Measurements from ENCODE around the gene DENND1B.

Gene DENND1B

DNA sequence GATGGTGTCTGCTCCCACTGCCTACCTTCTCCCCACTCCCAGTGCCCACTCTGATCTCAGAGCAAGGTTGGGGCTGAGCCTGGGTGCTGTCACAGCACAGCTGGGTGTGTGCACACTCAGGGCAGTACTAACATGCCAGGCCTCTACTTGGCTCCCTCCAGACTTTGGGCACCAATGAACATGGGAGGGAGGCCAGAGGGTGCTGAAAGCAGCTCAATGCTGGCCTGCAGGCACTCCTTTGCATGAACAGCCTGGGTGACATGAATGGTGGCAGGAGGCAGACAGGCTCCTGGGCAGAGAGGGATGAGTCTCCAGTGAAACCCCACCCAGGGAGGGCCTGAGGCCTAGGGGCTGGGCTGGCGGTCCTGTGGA is 25.8 kb upstream of the DENND1B start:
- H3K27ac ChIP-seq (ENCODE audit: poor library complexity, severe bottlenecking), result no peak overlapping the region
- no peaks in the 10 kb centered on the region for H3K36me3 ChIP-seq (ENCODE audit: low read depth)
- no peaks in the 10 kb centered on the region for H3K4me1 ChIP-seq (ENCODE audit: insufficient read depth, poor library complexity, severe bottlenecking)
- no peaks in the 10 kb centered on the region for H3K27me3 ChIP-seq (ENCODE audit: insufficient read depth, poor library complexity, severe bottlenecking)
- no peak for TF ChIP-seq CTCF (IDR thresholded peaks at IDR 0.05; ENCODE audit: poor library complexity, severe bottlenecking)
- no peak overlapping the region for H3K4me3 ChIP-seq (ENCODE audit: severe bottlenecking)
- ATAC-seq (ENCODE audit: low read depth), result no peak
- no peak for DNase-seq (ENCODE audit: low spot score)
- peaks cover 5% of the 10 kb centered on the region for H3K9me3 ChIP-seq (ENCODE audit: severe bottlenecking)

DNA sequence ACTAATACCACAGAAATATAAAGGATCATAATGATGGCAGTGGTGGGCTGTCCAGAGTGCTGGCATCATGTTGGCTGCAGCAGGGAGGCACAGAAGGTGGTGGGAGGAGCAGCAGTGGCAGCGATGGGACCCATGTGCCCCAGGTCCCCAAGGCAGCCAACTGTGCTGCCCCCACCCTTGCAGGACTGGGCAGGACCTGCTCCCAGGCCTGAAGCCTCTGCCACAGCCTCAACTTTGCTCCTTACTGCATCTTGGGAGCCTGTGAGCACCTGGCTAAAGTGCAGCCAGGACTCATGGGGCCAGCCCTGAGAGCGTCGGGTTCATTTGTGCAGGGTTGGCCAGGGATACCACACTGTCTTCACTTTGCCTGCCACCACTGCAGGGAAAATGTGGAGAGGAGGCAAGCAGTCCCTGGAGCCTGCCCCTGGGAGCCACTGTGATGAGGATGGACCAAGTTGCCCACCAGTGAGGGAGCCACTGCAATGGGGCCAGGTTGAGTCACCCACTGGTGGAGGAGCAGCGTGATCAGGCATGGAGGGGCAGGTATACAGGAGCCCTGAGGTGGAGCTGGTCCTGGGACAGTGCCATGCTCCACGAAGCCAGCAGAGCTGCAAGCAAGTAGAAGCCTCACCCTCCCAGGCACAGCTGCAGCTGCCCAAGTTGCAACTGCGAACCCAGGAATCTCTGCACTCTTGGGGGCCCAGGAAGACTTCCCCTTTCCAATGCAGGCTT is 25.3 kb upstream of the DENND1B start:
- H3K9me3 ChIP-seq (ENCODE audit: severe bottlenecking), result peaks cover 5% of the 10 kb centered on the region
- no peak for ATAC-seq (ENCODE audit: low read depth)

DNA sequence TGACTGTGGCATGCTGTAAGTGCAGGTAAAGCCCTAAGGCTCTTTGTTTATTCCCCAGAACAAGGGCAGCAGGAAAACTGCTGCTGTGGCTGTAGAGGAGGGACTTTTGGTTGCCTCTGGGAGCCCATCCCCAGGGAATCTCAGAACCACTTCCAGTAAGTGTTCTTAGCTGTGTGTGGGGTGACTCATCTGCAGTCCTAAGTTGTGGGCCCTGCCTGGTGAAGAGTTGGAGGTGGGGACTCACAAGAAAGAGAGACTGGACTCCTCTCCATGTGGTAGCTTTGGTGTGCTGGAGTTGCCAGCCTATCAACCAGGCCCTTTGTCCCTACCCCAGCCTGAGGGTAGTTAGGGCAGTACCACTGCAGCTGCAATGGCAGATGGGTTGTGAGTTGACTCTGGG is 24.0 kb upstream of the DENND1B start:
- no peak overlapping the region for H3K27ac ChIP-seq (ENCODE audit: poor library complexity, severe bottlenecking)

More for the DNA sequence above, 25.3 kb upstream of the DENND1B start:
- H3K27me3 ChIP-seq (ENCODE audit: insufficient read depth, poor library complexity, severe bottlenecking), result no peaks in the 10 kb centered on the region
- H3K36me3 ChIP-seq (ENCODE audit: low read depth), result no peaks in the 10 kb centered on the region
- no peak overlapping the region for H3K4me3 ChIP-seq (ENCODE audit: severe bottlenecking)
- no peak overlapping the region for H3K27ac ChIP-seq (ENCODE audit: poor library complexity, severe bottlenecking)
- no peak for DNase-seq (ENCODE audit: low spot score)
- no peak for TF ChIP-seq CTCF (IDR thresholded peaks at IDR 0.05; ENCODE audit: poor library complexity, severe bottlenecking)
- H3K4me1 ChIP-seq (ENCODE audit: insufficient read depth, poor library complexity, severe bottlenecking), result no peaks in the 10 kb centered on the region

GRCh38 chr1:197798492-197798891 is 23.2 kb upstream of the DENND1B start:
- no peaks in the 10 kb centered on the region for H3K27me3 ChIP-seq (ENCODE audit: insufficient read depth, poor library complexity, severe bottlenecking)
- no peaks in the 10 kb centered on the region for H3K4me1 ChIP-seq (ENCODE audit: insufficient read depth, poor library complexity, severe bottlenecking)
- ATAC-seq (ENCODE audit: low read depth) (no peak), DNase-seq (ENCODE audit: low spot score) (no peak)
- no peaks in the 10 kb centered on the region for H3K36me3 ChIP-seq (ENCODE audit: low read depth)
- H3K4me3 ChIP-seq (ENCODE audit: severe bottlenecking), result no peak overlapping the region
- no peak for TF ChIP-seq CTCF (IDR thresholded peaks at IDR 0.05; ENCODE audit: poor library complexity, severe bottlenecking)
- H3K27ac ChIP-seq (ENCODE audit: poor library complexity, severe bottlenecking), result no peak overlapping the region
- H3K9me3 ChIP-seq (ENCODE audit: severe bottlenecking), result peaks cover 5% of the 10 kb centered on the region

More for the DNA sequence above, 24.0 kb upstream of the DENND1B start:
- no peak for DNase-seq (ENCODE audit: low spot score)
- no peak for TF ChIP-seq CTCF (IDR thresholded peaks at IDR 0.05; ENCODE audit: poor library complexity, severe bottlenecking)
- ATAC-seq (ENCODE audit: low read depth), result peak; percentile 79
- H3K36me3 ChIP-seq (ENCODE audit: low read depth), result no peaks in the 10 kb centered on the region
- H3K4me3 ChIP-seq (ENCODE audit: severe bottlenecking), result no peak overlapping the region
- H3K9me3 ChIP-seq (ENCODE audit: severe bottlenecking), result peaks cover 5% of the 10 kb centered on the region
- no peaks in the 10 kb centered on the region for H3K4me1 ChIP-seq (ENCODE audit: insufficient read depth, poor library complexity, severe bottlenecking)
- H3K27me3 ChIP-seq (ENCODE audit: insufficient read depth, poor library complexity, severe bottlenecking), result no peaks in the 10 kb centered on the region

DNA sequence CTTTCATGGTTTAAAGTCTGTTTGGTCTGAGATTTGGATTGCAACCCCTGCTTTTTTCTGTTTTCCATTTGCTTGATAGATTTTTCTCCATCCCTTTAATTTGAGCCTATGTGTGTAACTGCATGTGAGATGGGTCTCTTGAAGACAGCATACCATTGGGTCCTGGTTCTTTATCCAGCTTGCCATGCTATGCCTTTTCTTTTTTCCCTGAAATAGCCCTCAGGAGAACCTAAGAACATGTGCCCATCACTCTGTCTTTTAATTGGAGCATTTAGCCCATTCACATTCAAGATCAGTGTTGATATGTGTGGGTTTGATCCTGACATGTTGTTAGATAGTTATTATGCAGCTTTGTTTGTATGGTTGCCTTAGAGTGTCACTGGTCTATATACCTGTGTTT is 21.7 kb upstream of the DENND1B start:
- Histone ChIP-seq H3K36me3 (ENCODE audit: low read depth) (no peaks in the 10 kb centered on the region), H3K4me1 (ENCODE audit: insufficient read depth, poor library complexity, severe bottlenecking) (no peaks in the 10 kb centered on the region), H3K4me3 (ENCODE audit: severe bottlenecking) (no peak overlapping the region), H3K27me3 (ENCODE audit: insufficient read depth, poor library complexity, severe bottlenecking) (no peaks in the 10 kb centered on the region), H3K27ac (ENCODE audit: poor library complexity, severe bottlenecking) (no peak overlapping the region), H3K9me3 (ENCODE audit: severe bottlenecking) (peaks cover 5% of the 10 kb centered on the region)
- no peak for TF ChIP-seq CTCF (IDR thresholded peaks at IDR 0.05; ENCODE audit: poor library complexity, severe bottlenecking)
- ATAC-seq (ENCODE audit: low read depth) (no peak), DNase-seq (ENCODE audit: low spot score) (no peak)
